Measurements from ENCODE around the gene TCEA3.

TCEA3 gene

GRCh38 chr1:23444596-23445390 is 20.2 kb upstream of the TCEA3 start:
- no peak for DNase-seq

GRCh38 chr1:23444104-23444533 is 19.6 kb upstream of the TCEA3 start:
- peak; percentile 69 for DNase-seq

GRCh38 chr1:23442751-23443150 is 18.2 kb upstream of the TCEA3 start:
- DNase-seq = no peak

GRCh38 chr1:23441446-23442148 is 17.0 kb upstream of the TCEA3 start:
- DNase-seq = no peak

GRCh38 chr1:23438545-23438944 is 14.0 kb upstream of the TCEA3 start:
- no peak for DNase-seq

GRCh38 chr1:23437355-23437664 is 12.8 kb upstream of the TCEA3 start:
- DNase-seq = no peak

GRCh38 chr1:23436520-23437354 is 12.2 kb upstream of the TCEA3 start:
- DNase-seq = no peak

GRCh38 chr1:23434260-23434775 is 9.8 kb upstream of the TCEA3 start:
- no peak for DNase-seq

- no peak for DNase-seq
These were observed 8.6 kb upstream of the TCEA3 start for GRCh38 chr1:23433122-23433521.

- no peak for DNase-seq
These were observed 6.9 kb upstream of the TCEA3 start for GRCh38 chr1:23431431-23431830.

- no peak for DNase-seq
These were observed 6.3 kb upstream of the TCEA3 start for GRCh38 chr1:23430803-23431202.

GRCh38 chr1:23428136-23428905 is 3.8 kb upstream of the TCEA3 start:
- no peak for DNase-seq

- DNase-seq = no peak
These were observed 3.0 kb upstream of the TCEA3 start for GRCh38 chr1:23427550-23427949.

GRCh38 chr1:23426828-23427227 is 2.3 kb upstream of the TCEA3 start:
- DNase-seq = no peak

- DNase-seq = no peak
These were observed 596 bp upstream of the TCEA3 start for GRCh38 chr1:23425193-23425494.

GRCh38 chr1:23423415-23424292 is 894 bp downstream of the TCEA3 start:
- peak; percentile 63 for DNase-seq

- DNase-seq = no peak
These were observed 1.6 kb downstream of the TCEA3 start for GRCh38 chr1:23422941-23423340.

- peak; percentile 94 for DNase-seq
These were observed 2.2 kb downstream of the TCEA3 start for GRCh38 chr1:23422241-23422877.

- DNase-seq = peak; percentile 69
These were observed 2.8 kb downstream of the TCEA3 start for GRCh38 chr1:23421753-23422240.

GRCh38 chr1:23421343-23421742 is 3.2 kb downstream of the TCEA3 start:
- DNase-seq = peak; percentile 3

- no peak for DNase-seq
These were observed 3.8 kb downstream of the TCEA3 start for GRCh38 chr1:23420778-23421177.

Data from left hindlimb (tissue), 1 donor.